H1 (cell line): Measurements from ENCODE around the gene SLC9C2. TPM values are rescaled to one million over a fixed set of nuclear protein-coding genes. Genes with fewer than 3 reads are reported as not detected.

ENCODE experiments used
- CTCF ChIA-PET: fragments of 300-600 bp; sonication (Branson Sonifier 250); formaldehyde crosslinking; loops from one replicate; lab custom pipeline; 2021; ENCODE audit not compliant: partially characterized antibody; lab: Charles Lee
- POLR2A ChIA-PET: fragments of 300-600 bp; sonication (Branson Sonifier 250); formaldehyde crosslinking; loops from one replicate; lab custom pipeline; 2021; ENCODE audit warnings: inconsistent platforms; ENCODE audit not compliant: partially characterized antibody; lab: Charles Lee
- DNase-seq, 2 experiments: peaks; one replicate each; pipeline versions ENCODE4 v3.0.0 to v3.0.0-alpha.2; 2010 to 2022; ENCODE audit warnings: low spot score in 2 of 2, low read depth in 1 of 2, mixed read lengths in 1 of 2
- FAIRE-seq: peaks from 2 replicates; lab custom pipeline; 2011; peaks lifted over from hg19 to GRCh38; lab: Jason Lieb, UNC
- H2AFZ ChIP-seq: 2 replicates; pipeline ENCODE4 v1.8.1; 2012; ENCODE audit warnings: low read length, inconsistent platforms
- H2AK5ac ChIP-seq: 2 replicates; pipeline ENCODE4 v1.6.1; 2013; ENCODE audit warnings: low read depth, low read length
- H2BK120ac ChIP-seq: replicated peaks from 2 replicates; pipeline ENCODE3; 2013; ENCODE audit warnings: low read depth, low read length, inconsistent platforms
- H2BK12ac ChIP-seq: 2 replicates; pipeline ENCODE4 v1.6.1; 2013; ENCODE audit warnings: low read depth, low read length
- H2BK15ac ChIP-seq: 2 replicates; pipeline ENCODE4 v1.6.1; 2013; ENCODE audit warnings: low read length
- H2BK20ac ChIP-seq: 2 replicates; pipeline ENCODE4 v1.6.1; 2013; ENCODE audit warnings: low read length
- H2BK5ac ChIP-seq: 2 replicates; pipeline ENCODE4 v1.6.1; 2013; ENCODE audit warnings: low read depth, low read length
- H3K14ac ChIP-seq: 2 replicates; pipeline ENCODE4 v1.6.1; 2013; ENCODE audit warnings: inconsistent platforms; ENCODE audit not compliant: insufficient read length
- H3K18ac ChIP-seq: 2 replicates; pipeline ENCODE4 v1.6.1; 2013; ENCODE audit warnings: low read length; ENCODE audit errors: extremely low read depth
- H3K23ac ChIP-seq: 2 replicates; pipeline ENCODE4 v1.6.1; 2013; ENCODE audit warnings: inconsistent platforms; ENCODE audit not compliant: insufficient read length
- H3K23me2 ChIP-seq: 2 replicates; pipeline ENCODE4 v1.6.1; 2013; ENCODE audit warnings: low read depth, low read length
- H3K27ac ChIP-seq: 2 replicates; pipeline ENCODE4 v1.6.1; 2011; ENCODE audit warnings: low read depth, low read length, inconsistent platforms
- H3K27me3 ChIP-seq, 4 experiments: replicated peaks in 1 of 4; 1 replicate in 1 of 4; 2 replicates in 3 of 4; pipeline versions ENCODE4 v1.6.1 to v1.8.1; 2011 to 2013; ENCODE audit warnings: low read length in 3 of 4, mild to moderate bottlenecking in 3 of 4, inconsistent platforms in 2 of 4, mixed read lengths in 2 of 4, moderate library complexity in 1 of 4; ENCODE audit not compliant: control insufficient read depth in 3 of 4, insufficient read depth in 3 of 4; ENCODE audit errors: extremely low read depth in 1 of 4
- H3K36me3 ChIP-seq, 4 experiments: 2 replicates each; pipeline versions ENCODE4 v1.6.1 to v1.8.1; 2011 to 2013; ENCODE audit warnings: mild to moderate bottlenecking in 4 of 4, low read length in 3 of 4, moderate library complexity in 2 of 4, control low read depth in 1 of 4, inconsistent platforms in 1 of 4; ENCODE audit not compliant: insufficient read depth in 4 of 4, control insufficient read depth in 2 of 4
- H3K4ac ChIP-seq: replicated peaks from 2 replicates; pipeline ENCODE3; 2013; ENCODE audit warnings: low read length, low read depth, mixed read lengths, inconsistent platforms; ENCODE audit not compliant: insufficient read length
- H3K4me1 ChIP-seq, 4 experiments: replicated peaks in 1 of 4; 1 replicate in 1 of 4; 2 replicates in 3 of 4; pipeline versions ENCODE4 v1.6.1 to v1.8.1; 2011 to 2013; ENCODE audit warnings: low read length in 3 of 4, inconsistent platforms in 2 of 4, mixed read lengths in 1 of 4; ENCODE audit not compliant: insufficient read depth in 4 of 4, control insufficient read depth in 3 of 4
- H3K4me2 ChIP-seq, 2 experiments: 2 replicates each; pipeline versions ENCODE4 v1.6.1 to v1.8.1; 2011 to 2013; ENCODE audit warnings: low read depth in 2 of 2, low read length in 2 of 2, control low read depth in 1 of 2, inconsistent platforms in 1 of 2, mild to moderate bottlenecking in 1 of 2; ENCODE audit not compliant: insufficient read depth in 1 of 2
- H3K4me3 ChIP-seq, 4 experiments: fragments of 200-600, 300-600 bp in 1 of 4; sonication (generic), shearing (Covaris generic), sonication (Bioruptor Twin) in 1 of 4; 2 replicates each; pipeline versions ENCODE4 v1.5.1 to v1.8.1; 2011 to 2016; ENCODE audit warnings: low read length in 4 of 4, low read depth in 3 of 4, control low read depth in 2 of 4, inconsistent platforms in 2 of 4, mild to moderate bottlenecking in 2 of 4, mixed read lengths in 1 of 4, moderate library complexity in 1 of 4; ENCODE audit not compliant: insufficient read depth in 2 of 4; ENCODE audit errors: extremely low read depth in 1 of 4
- H3K56ac ChIP-seq: replicated peaks from 2 replicates; pipeline ENCODE3; 2013; ENCODE audit warnings: low read depth, mild to moderate bottlenecking, mixed read lengths, low read length, inconsistent platforms; ENCODE audit not compliant: insufficient read length
- H3K79me1 ChIP-seq: 2 replicates; pipeline ENCODE4 v1.6.1; 2013; ENCODE audit warnings: low read depth, low read length, control low read depth
- H3K79me2 ChIP-seq, 2 experiments: 2 replicates each; pipeline versions ENCODE4 v1.6.1 to v1.8.1; 2012 to 2013; ENCODE audit warnings: low read length in 2 of 2, mild to moderate bottlenecking in 2 of 2, inconsistent platforms in 1 of 2; ENCODE audit not compliant: insufficient read depth in 2 of 2, control insufficient read depth in 1 of 2
- H3K9ac ChIP-seq, 4 experiments: replicated peaks in 1 of 4; 1 replicate in 1 of 4; 2 replicates in 3 of 4; pipeline versions ENCODE4 v1.6.1 to v1.8.1; 2011 to 2013; ENCODE audit warnings: low read depth in 3 of 4, low read length in 3 of 4, control low read depth in 2 of 4, mild to moderate bottlenecking in 2 of 4, moderate library complexity in 2 of 4, inconsistent platforms in 1 of 4; ENCODE audit errors: extremely low read depth in 1 of 4
- H3K9me3 ChIP-seq, 2 experiments: 2 replicates each; pipeline versions ENCODE4 v1.6.1 to v1.8.1; 2012 to 2013; ENCODE audit warnings: mild to moderate bottlenecking in 2 of 2, moderate library complexity in 2 of 2, control low read depth in 1 of 2, inconsistent platforms in 1 of 2, low read depth in 1 of 2, low read length in 1 of 2, mixed read lengths in 1 of 2; ENCODE audit not compliant: insufficient read depth in 2 of 2
- H4K20me1 ChIP-seq, 2 experiments: replicated peaks in 1 of 2; 2 replicates each; pipeline versions ENCODE3 to v1.8.1; 2011 to 2013; ENCODE audit warnings: inconsistent platforms in 2 of 2, low read length in 2 of 2, mild to moderate bottlenecking in 1 of 2; ENCODE audit not compliant: insufficient read depth in 2 of 2, control insufficient read depth in 1 of 2
- H4K5ac ChIP-seq: 2 replicates; pipeline ENCODE4 v1.6.1; 2013; ENCODE audit warnings: low read length, low read depth, mixed read lengths, inconsistent platforms; ENCODE audit not compliant: insufficient read length
- H4K8ac ChIP-seq: 2 replicates; pipeline ENCODE4 v1.8.0; 2013; ENCODE audit warnings: mild to moderate bottlenecking, moderate library complexity, low read length, inconsistent platforms; ENCODE audit not compliant: insufficient read depth; ENCODE audit errors: extremely low read depth
- H4K91ac ChIP-seq: replicated peaks from 2 replicates; pipeline ENCODE3; 2013; ENCODE audit warnings: low read length, mixed read lengths, inconsistent platforms; ENCODE audit not compliant: insufficient read length
- RFX5 ChIP-seq: IDR thresholded peaks from 2 replicates; pipeline ENCODE4 v1.6.1; 2011; ENCODE audit warnings: low read depth, low read length, improper control_type of control experiment, borderline replicate concordance
- SAP30 ChIP-seq: fragments of 300-600 bp; sonication (generic); IDR thresholded peaks from 2 replicates; pipeline ENCODE4 v1.7.1; 2012; ENCODE audit warnings: low read length, moderate library complexity, mild to moderate bottlenecking, inconsistent platforms; ENCODE audit not compliant: insufficient read depth, insufficient replicate concordance
- SIN3A ChIP-seq, 2 experiments: IDR thresholded peaks in 1 of 2; conservative IDR thresholded peaks in 1 of 2; 2 replicates each; pipeline ENCODE4 v1.6.1; 2011 to 2012; ENCODE audit warnings: low read length in 2 of 2, improper control_type of control experiment in 1 of 2, low read depth in 1 of 2, mild to moderate bottlenecking in 1 of 2
- SIRT6 ChIP-seq: IDR thresholded peaks from one replicate; pipeline ENCODE4 v1.7.1; 2012; ENCODE audit warnings: low read length, inconsistent platforms
- SP1 ChIP-seq: IDR thresholded peaks from 2 replicates; pipeline ENCODE4 v1.6.1; 2011; ENCODE audit warnings: low read depth, low read length
- SUZ12 ChIP-seq: fragments of 200-600 bp; sonication (generic); IDR thresholded peaks from 2 replicates; pipeline ENCODE4 v1.6.1; 2012; ENCODE audit warnings: mild to moderate bottlenecking, inconsistent platforms, low read length, moderate library complexity, mixed read lengths
- TAF1 ChIP-seq: IDR thresholded peaks from 2 replicates; pipeline ENCODE4 v1.6.1; 2011; ENCODE audit warnings: mild to moderate bottlenecking, low read depth, low read length
- YY1 ChIP-seq: IDR thresholded peaks from 2 replicates; pipeline ENCODE4 v1.6.1; 2011; ENCODE audit warnings: low read depth, mild to moderate bottlenecking, low read length
- WGBS, 2 experiments: shearing (Covaris generic) in 1 of 2; methylation state at CpG; one replicate each; pipeline versions ENCODE4 v1.1.6 to v1.1.7; 2013 to 2015; ENCODE audit warnings: low lambda C conversion rate in 2 of 2, mixed read lengths in 2 of 2, inconsistent platforms in 1 of 2, low coverage in 1 of 2, missing lambda C conversion rate in 1 of 2; ENCODE audit not compliant: insufficient replicate concordance in 2 of 2, insufficient coverage in 1 of 2, insufficient read length in 1 of 2; ENCODE audit errors: extremely low coverage in 1 of 2, missing lambda C conversion rate in 1 of 2; 5-methylcytosine and 5-hydroxymethylcytosine counted together
- polyA plus RNA-seq, 7 experiments: library from polyadenylated mRNA; depleted of rRNA in 3 of 7; stranded (reverse) in 5 of 7; unstranded in 2 of 7; fragments of >200 nt in 5 of 7; fragments of 200-250 nt in 2 of 7; gene quantifications; 1 replicate in 5 of 7; 2 replicates in 1 of 7; 4 replicates in 1 of 7; pipeline versions ENCODE4 v1.2.1 to v1.2.3, GENCODE V29; 2011 to 2013; ENCODE audit warnings: missing spikeins in 2 of 7, mixed read lengths in 2 of 7
- total RNA-seq: library from RNA; stranded (reverse); fragmentation: NEBNext Ultra II Directional; extraction: Animal tissue kit (Norgen Biotek cat#: 25700); gene quantifications from 2 replicates; pipeline ENCODE4 v1.2.1, GENCODE V29; 2021

SLC9C2 gene
- total and polyA plus RNA-seq, 2 of the 8 experiments (the other 6 are each of a cell fraction or from before 2014, with no cell fraction given): not detected

DNA sequence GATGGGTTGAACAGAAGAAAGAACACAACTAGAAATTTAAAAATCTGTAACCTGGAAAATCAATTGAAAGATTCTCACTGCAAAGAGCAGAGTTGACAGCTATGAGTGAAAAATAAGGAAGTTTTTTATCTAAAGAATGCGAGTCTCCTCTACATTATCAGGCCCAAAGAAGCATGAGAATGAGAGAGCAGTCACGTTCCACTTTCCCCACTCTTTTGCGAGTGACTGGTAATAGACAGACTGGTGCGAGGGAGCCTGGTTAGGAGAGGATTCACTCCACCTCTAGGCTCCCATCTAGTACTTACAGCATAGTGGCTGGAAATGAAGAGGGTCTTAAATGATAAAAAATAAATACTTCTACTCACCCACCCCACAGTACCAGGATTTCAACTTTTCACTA is 73.8 kb downstream of the SLC9C2 start:
- Histone ChIP-seq H2BK20ac (no peak overlapping the region), H2BK5ac (no peak overlapping the region), H3K36me3 (no peaks in the 10 kb centered on the region), H3K9ac (no peak overlapping the region), H3K14ac (no peak overlapping the region), H3K4me1 (peaks cover 0 to 10% (median 8%) of the 10 kb centered on the region in 4 experiments; a peak in 5 of 7 replicates), H3K56ac (no peak overlapping the region), H3K27me3 (no peaks in the 10 kb centered on the region), H3K4ac (no peak overlapping the region), H2BK12ac (no peak overlapping the region), H2AK5ac (no peak overlapping the region), H3K23ac (no peak overlapping the region), H3K9me3 (no peaks in the 10 kb centered on the region), H3K4me2 (no peak overlapping the region), H4K91ac (peak overlapping the region; percentile 22), H3K23me2 (no peaks in the 10 kb centered on the region), H4K8ac (no peak overlapping the region), H3K4me3 (no peak overlapping the region), H3K27ac (no peak overlapping the region), H3K79me2 (no peaks in the 10 kb centered on the region), H4K5ac (no peak overlapping the region), H3K79me1 (no peaks in the 10 kb centered on the region), H2BK15ac (no peak overlapping the region), H4K20me1 (no peaks in the 10 kb centered on the region), H2AFZ (no peak overlapping the region), H2BK120ac (no peak overlapping the region), H3K18ac (no peak overlapping the region; the same call in 1 of the 2 replicates)
- TF ChIP-seq SUZ12: no peak
- no peak for TF ChIP-seq TAF1
- TF ChIP-seq SP1: no peak
- no peak for TF ChIP-seq SIN3A (conservative IDR thresholded peaks at IDR 0.05 in 1 of 2, IDR thresholded peaks at IDR 0.05 in 1 of 2; ENCODE audit: low read depth in 1 of 2, low read length in 2 of 2)
- TF ChIP-seq YY1: no peak
- TF ChIP-seq RFX5: no peak
- no peak for TF ChIP-seq SAP30
- no peak for TF ChIP-seq SIRT6
- no peak for FAIRE-seq
- ChIA-PET CTCF (no interaction called here), POLR2A (no interaction called here)
- 79% methylated on average over 4 of the region's 4 CpGs; no CpG with 5 or more reads in 1 of the 2 experiments for WGBS, 2 experiments
- no peak for DNase-seq
